Stomach (tissue), 4 donors: ENCODE data around the gene ASMTL.

Experiments
- POLR2A ChIP-seq, 4 donors: fragments of 450-650 bp; IDR thresholded peaks; one replicate each; pipeline ENCODE4 v1.6.1; 2016; ENCODE audit warnings: antibody characterized with exemption in 4 of 4, control low read depth in 2 of 4, mild to moderate bottlenecking in 1 of 4, moderate library complexity in 1 of 4
- TF ChIP-seq, protein P1 (sequence below), 7 experiments: fragments of 450-650 bp in 4 of 7; fragments of 200-600 bp in 3 of 7; sonication (generic) in 3 of 7; IDR thresholded peaks; one replicate each; pipeline ENCODE4 v1.5.1; 2016 to 2019; ENCODE audit warnings: antibody characterized with exemption in 7 of 7, control low read depth in 2 of 7, mild to moderate bottlenecking in 1 of 7

- TF ChIP-seq, protein P1, sequence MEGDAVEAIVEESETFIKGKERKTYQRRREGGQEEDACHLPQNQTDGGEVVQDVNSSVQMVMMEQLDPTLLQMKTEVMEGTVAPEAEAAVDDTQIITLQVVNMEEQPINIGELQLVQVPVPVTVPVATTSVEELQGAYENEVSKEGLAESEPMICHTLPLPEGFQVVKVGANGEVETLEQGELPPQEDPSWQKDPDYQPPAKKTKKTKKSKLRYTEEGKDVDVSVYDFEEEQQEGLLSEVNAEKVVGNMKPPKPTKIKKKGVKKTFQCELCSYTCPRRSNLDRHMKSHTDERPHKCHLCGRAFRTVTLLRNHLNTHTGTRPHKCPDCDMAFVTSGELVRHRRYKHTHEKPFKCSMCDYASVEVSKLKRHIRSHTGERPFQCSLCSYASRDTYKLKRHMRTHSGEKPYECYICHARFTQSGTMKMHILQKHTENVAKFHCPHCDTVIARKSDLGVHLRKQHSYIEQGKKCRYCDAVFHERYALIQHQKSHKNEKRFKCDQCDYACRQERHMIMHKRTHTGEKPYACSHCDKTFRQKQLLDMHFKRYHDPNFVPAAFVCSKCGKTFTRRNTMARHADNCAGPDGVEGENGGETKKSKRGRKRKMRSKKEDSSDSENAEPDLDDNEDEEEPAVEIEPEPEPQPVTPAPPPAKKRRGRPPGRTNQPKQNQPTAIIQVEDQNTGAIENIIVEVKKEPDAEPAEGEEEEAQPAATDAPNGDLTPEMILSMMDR (IDR thresholded peaks at IDR 0.05), result no peak
- TF ChIP-seq POLR2A (IDR thresholded peaks at IDR 0.05), result no peak
These were observed 49.5 kb downstream of the ASMTL start for GRCh38 chrX:1403228-1403627.
